ENCODE results near the gene SOX18.

Gene SOX18

DNA sequence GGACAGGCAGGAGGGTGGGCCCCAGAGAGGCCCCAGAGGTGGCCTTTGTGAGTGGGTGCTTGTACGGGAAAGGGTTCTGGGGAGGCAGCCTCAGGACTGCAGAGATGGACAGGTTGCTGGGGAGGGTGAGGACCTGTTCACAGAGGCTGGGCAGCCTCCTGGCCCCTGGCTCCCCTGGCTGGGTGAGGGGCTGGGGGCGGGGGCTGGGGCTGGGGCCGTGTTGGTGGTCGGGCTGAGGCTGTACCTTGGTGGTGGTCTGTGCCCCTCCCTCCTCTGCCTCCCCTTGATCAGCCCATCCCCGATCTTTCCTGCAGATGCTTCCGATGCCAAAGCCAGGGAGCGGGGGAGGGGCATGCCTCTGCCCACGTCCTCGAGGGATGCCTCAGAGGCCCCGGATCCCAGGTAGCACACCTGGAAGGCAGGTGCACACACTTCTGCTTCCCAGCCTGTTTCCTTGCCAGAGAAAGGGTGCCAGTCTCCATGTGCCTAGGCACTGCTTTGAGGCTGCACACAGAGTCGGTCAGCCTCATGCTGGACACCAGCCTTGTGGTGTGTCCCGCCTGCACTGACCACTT lies 18.4 kb upstream of the SOX18 start:
- no peak for FAIRE-seq

DNA sequence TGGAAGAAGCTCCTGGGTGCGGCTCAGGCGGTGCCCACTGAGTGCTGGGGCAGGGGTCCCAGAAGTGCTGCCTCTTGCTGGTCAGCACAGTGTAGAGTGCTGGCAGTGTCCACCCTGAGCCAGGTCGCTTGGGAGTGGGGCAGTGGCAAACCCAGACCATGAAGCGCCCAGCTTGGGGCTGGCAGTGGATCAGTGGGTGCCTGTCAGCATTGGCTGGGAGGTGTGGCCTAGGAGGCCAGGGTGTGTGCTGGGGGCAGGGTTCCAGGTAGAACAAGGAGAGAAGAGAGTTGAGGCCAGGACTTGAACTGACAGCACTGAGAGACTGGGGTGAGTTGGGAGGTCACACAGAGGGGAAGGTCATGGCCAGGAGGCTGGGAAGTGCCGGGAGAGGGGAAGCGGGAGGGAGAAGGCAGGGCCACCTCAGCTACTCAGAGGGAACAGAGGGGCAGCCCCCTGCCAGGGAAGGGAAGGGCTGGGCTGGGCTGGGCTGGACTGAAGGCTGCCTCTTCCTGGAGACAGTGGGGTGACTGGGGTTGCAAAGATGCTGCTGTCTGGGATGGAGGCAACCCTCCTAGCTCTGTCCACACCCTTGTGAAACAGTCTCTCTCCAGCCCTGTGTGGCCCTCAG lies 17.7 kb upstream of the SOX18 start:
- FAIRE-seq, result no peak

DNA sequence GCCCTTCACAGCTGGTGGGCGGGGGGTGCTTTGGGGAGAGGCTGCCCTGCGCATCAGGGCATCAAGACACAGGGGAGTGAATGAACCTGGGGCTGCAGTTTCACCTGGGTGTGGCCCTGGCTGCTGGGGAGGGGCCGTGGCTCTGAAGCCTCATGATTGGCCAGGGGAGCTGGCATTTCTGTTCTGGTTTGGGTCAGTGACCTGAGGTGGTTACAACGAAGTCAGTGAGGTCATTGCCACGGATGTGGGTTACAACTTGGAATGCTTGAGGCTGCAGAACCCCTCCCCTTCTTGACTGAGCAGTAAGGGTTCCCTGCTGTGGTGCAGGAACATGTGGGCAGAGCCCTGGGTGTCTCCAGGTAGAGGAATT lies 16.5 kb upstream of the SOX18 start:
- no peak for FAIRE-seq

DNA sequence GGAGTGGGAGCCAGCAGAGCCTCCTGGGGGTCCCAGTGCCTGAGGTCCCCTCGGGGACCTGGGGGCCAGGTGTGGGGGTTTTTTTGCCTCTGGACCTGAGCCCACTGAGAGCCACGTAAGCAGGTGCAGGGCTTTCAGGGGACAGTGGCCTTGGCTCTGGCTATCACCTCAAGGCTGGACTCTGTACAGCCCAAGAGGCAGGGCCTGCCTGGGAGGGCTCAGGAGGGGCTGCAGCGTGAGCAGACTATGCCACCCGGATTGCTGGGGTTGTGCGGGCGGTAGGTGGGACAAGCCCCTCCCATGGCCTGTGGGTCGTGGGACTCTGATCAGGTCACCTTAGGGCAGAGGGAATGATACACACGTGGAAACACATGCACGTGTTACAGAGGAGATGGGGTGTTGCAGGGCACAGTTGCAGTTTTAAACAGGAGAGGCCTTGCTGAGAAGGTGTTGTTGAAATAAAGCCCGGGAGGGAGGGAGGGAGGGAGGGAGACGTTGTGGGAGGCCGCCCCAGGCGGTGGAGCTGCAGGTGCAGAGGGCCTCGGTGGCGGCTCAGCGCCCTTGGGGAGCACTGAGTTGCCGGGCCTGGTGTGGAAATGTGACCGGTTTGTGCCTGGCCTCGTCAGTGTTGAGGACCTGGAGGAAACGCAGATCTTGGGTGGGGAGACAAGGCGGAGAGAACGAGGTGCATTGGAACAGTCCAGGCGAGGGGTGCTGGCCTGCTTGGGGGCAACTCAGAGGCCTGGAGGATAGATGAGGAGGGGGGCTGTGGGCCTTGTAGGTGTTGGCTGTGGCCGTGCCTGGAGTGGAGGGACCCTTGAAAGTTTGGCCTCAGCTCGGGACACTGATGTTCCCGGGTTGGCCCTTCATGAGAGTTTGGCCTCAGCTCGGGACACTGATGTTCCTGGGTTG lies 15.9 kb upstream of the SOX18 start:
- no peak for FAIRE-seq

DNA sequence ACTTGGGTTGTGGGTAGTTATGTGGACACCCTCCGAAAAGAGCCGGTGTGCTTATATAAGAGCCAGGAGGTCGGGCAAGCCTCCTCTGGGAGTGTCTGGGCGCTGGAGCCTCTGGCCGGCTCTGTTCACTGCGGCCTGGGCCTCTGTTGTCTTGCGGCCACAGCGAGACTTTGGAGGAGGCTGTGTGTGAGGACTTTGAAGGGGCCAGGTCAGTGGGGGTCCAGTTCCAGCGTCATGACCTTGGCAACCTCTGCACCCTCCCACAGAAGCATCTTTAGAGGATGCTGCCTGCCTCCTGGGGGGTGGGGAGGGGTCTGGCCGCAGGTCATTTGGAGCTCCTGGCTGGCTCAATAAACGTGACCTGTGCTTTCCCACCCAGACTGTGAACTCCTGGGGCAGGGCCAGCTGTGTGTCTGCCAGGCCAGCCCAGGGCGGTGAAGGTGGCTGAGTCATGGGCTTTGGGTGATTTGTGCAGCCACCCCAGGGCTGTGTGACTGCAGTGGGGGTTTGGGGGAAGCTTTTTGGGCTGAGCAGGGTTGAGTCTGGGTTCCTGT lies 14.8 kb upstream of the SOX18 start:
- no peak for FAIRE-seq

DNA sequence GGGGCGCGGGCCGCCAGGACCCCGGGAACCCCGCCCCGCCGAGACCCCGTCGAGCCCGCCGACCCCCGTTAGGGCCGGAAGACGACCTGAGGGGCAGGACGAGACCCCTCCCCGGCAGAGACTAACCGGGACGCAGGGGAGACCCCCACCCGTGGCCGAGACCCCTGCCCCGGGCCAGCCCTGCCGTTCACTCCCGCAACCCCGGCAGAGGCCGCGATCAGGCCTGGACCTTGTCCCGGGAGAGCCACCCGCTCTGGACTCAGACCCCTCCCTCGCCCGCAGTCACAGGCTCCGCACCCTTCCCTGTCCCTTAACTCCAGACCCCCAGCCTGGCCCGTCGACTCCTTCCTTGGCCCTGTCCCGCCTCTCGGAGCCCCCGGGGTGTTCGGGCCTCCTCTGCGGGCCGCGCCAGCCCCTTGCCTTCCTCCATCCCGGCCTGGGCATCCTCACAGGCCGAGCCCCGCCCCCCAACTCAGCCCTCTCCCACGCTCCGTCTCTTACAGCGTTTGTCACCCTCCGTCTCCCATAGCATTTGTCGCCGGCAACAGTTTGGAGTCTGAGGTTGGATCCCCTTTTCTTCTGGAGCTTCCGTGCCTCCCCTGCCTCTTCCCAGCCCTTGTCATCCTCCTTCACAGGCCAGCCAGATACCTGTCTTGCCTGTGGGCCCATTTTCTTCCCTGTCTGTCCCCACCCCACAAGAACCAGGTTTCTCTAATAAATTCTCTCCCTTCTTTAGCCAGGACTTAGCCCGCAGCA lies 14.1 kb upstream of the SOX18 start:
- FAIRE-seq, result no peak

DNA sequence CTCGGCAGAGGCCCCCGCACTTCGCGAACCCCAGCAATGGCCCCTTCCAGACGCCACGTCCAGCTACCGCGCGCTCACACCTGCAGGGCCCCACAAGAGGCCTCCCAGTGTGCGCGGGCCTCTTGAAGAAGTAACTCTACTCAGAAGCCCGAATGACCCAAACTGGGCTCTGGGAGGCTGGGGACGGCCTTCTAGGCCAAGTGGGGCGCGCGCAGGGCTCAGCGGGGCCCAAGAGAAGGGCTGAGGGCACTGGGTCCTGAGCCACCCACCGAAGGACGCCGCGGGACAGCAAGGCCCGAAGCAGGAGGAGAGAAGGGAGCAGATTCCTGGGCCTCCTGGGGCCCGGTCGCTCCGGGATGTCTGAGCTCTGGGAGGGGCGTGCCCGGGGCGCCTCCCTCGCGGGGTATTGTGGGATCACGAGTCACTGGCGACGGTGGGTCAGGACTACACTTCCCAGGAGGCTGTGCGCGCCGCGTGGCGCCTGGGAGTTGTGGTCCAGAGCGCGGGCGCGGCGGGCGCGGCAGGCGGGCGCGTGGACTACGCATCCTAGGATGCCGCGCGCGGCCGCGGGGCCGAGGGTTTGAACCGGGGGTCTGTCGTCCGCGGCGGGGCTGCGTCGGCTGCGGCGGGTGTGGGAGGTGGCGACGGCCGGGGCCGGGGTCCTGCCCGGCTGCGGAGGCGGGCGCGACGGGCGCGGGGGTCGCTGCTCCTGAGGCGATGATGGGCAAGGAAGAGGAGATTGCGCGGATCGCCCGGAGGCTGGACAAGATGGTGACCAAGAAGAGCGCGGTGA lies 13.4 kb upstream of the SOX18 start, which contains the start of gene TCEA2:
TSS of gene TCEA2 (plus strand) at position 603 of the 793 bp plus-strand sequence. CDS start at position 718, 115 bp downstream.
- FAIRE-seq, result no peak

DNA sequence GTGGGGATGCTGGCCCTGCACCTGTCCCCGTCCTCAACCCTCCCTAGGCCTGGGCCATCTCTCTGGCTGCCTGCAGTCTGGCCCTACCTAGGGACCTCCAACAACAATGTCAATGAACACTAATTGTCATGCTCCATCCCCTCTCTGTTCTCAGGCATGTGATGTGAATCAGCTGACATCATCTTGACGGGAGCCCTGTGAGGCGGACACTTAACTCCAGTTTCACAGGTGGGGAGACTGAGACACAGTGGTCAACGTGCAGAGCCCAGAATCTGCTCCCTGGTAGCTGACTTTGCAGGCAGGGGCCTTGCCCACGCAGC lies 12.8 kb upstream of the SOX18 start:
- no peak for FAIRE-seq

DNA sequence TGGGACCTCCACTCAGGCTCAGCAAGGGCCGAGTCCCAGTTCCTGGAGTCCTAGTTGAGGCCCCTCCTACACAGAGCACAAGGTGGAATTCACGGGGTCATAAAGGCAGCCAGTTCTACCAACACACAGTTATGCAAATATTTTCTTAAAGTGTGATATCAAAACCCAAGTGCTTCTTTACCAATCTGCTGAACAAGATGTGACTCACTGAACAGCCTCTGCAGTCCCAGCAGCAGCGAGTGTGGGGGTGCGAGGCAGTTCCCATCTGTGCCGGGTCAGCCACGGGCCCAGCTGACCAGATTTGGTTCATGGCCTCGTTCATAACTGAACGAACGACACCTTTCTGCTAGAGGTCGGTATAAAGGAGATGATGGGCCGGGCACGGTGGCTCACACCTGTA lies 9.1 kb upstream of the SOX18 start:
- no peak for FAIRE-seq

DNA sequence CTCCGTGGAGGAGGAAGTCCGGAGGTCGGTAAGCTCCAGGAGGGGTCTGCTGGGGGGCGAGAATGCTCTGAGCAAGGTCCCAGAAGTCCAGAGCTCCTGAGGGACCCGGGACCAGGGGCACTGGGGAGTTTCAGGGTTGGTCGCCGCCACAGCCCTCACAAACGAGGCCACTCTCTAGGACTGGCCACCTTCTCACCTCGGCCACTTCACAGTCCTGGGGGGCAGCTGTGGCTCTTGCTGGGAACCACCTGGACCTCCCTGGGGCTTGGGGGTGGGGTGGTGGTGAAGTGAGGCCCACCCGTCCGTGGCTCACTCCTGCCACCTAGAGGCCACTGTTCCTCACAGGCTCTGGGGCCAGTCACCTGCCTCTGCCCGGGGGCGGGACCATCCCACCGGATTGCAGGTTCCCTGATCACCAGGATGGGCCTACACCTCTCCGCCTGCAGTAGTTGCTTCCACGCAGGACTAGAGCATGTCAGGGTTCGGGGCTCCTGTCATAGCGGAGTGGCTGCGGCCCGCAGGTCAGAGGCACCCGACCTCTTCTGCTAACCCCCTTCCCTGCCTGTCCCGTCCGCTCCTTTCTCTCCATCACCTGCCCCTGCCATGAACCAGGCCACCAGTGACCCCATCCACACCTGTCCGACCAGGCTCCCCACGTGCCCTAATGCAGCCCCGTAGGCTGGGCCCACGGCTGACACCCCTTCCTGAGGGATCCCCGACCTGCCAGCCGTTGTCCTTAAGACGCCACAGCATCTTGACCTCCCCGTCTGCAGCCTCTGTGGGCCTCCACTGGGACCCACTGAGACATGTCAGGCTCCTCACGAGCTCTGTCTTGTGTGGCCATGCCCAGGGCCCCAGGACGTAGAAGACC lies 8.4 kb upstream of the SOX18 start:
- FAIRE-seq, result no peak

DNA sequence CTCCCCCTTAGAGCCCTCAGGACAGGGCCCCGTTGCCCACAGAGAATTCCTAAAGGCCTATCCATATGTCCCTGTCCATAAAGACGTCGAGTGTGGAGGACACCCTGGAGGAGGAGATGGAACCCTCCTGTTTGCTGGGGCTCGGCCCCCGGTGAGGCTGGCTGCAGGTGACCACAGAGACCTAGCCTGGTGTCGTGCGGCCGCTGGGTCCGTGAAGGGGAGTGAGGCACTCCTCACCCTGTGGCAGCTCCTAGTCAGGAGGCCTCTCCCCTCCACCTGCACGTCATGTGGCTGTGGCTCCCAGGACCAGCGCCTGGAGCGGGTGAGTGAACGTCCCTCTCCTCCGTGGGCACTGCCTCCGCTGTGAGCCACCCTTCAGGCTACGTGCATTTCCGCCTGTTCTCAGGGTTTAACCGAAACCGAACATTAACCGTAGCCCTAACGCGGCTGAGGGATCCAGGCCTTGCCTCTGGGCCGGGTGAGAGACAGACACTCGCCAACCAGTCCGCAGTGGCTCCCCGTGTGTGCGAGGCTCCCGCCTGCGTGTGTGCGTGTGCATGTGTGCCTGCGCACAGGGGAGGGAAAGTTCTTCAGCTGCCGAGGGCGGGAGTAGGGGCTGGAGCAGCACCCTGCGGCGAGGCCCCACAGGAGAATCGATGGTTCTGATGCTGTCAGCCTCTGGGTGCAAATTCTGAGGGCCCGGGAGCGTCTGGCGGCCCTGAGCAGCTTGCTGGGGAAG lies 7.6 kb upstream of the SOX18 start:
- FAIRE-seq, result no peak

DNA sequence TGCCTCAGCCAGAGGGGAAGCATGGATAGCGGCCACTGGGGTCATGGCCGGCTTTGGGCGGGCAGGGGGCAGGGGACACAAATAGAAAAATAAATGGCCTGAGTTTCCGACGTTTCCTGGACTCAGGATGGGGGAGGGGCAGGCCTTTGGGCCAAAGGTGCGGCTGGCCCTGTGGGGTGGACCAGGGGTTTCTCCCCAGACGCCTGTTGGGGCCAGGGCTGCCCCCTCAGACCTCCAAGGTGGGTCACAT lies 7.1 kb upstream of the SOX18 start:
- no peak for FAIRE-seq

DNA sequence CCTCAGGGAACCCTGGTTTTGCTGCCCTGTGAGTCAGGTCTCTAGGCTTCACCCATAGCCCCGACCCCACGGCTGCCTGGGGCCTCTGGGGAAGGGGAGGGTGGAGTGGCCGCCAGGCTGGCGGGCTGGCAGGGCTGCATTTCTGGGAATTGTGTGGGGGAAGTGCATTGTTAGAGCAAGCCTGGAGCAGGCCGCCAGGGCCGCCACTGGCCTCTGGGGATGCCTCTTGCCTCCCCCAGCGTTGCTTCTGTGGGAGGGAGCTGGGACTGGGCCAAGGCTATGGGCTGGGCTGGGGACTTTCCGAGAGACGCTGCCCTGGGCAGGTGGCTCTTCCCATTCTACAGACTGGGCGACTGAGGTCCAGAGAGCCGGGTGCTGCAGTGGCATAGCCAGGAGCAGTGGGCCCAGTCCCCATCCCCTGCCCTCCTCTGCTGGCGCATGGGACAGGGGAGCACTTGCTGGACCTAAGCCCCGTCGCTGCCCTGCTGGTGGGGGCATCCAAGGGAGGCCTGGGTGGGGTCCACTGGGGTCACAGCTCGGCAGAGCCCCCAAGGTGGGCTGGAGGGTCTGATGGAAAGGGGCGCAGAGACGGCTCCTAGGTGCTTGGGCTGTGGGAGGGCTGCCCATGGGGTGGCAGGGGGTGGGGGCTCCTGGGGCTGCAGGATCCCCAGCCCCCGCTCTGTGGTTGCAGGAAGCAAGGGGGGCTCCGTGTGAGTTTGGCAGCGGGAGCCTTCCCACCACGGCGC lies 6.6 kb upstream of the SOX18 start:
- FAIRE-seq, result no peak

DNA sequence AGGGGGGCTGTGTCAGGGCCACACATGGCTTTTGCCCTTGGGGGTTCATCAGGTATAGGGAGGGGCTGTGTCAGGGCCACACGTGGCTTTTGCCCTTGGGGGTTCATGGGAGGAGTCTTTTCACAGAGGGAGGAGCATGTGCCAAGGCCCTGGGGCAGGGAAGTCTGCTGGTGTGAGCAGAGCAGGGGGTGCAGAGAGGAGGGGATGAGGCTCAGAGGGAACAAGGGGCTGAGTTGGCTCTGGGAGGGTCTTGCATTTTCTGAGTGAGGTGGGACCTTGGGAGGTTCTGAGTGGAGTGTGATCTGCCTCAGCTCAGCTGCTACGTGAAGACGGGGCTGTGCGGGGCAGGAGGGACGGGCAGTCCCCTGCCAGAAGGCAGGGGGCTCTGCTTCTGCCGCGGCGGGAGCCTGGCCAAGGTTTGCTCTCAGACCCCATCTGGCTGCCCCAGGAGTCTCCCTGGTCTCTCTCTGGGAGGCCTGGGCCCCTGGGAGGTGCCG lies 6.0 kb upstream of the SOX18 start:
- FAIRE-seq, result no peak

DNA sequence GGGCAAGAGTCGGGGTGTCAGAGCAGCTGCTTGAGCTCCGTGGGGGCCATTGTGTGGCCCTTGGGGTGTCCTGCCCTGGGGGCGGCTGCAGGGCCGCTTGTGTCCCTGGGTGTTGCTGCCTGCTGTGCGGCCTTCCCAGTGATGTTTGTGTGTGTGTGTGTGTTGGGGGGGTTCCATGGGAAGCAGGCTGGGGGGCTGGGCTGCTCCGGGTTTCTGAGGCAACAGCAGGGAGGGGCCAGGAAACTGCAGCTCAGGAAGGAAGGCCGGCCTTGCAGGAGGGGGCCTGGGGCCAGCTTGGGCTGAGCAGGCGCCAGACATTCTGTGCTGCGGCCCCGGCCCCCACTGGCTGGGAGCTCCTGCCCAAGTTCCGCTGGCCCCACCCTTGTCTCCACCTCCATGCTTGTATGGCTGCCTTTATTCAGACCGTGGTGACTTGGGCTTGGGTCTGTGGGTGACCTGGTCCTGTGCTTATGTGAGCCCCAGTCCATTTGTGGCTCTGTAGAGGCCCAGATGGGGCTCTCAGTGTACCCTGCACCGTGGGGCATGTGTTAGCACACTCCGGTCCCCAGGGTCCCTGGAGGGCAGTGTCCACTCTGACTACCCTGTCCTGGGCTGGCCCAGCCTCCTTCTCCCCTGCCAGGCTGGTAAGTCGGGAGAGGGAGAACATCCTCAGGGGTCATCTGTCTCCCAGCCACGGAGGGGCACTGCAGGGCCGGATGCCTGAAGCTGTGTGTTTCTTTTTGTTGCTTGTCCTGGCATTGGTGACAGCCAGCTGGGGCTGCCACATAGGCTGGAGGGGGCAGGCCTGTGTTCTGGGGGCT lies 4.6 kb upstream of the SOX18 start:
- FAIRE-seq, result no peak

DNA sequence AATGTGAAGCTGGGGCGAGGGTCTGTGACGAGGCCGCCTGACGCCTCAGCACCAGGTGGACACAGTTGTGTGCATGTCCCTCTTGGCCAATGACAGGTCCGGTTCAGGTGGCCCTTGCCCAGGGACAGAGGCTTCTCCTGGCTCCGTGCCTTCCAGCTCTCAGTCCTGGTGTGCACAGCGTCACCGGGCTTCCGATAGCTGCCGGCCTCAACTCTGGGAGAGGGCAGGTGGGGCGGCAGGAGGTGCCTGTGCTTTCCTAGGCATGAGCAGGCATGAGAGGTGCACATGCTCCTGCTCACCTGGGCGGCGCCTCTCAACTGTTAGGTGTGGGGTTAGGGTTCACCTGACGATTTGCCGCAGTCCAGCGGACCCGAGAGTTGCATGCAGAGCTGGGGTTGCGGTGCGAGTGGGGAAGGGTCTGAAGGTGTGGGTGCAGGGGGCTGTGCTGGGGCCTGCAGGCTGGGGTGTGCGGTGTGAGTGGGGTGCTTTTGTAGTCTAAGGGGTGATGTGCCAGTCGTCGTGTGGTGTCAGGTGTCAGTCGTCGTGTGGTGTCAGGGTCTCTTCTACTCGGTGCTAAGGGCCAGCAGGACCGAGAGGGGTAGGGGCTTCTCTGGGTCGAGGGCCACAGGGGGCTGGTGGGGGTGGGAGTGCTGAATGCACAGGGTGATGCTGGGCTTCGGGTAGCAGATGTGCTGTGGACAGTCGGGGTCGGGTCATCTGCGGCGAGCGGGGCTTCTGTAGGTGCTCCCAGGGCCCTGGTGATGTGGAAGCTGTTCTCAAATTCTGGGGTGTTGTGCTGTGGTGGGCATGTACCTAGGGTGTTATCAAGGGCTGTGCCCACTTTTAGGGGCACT lies 3.8 kb upstream of the SOX18 start:
- no peak for FAIRE-seq

DNA sequence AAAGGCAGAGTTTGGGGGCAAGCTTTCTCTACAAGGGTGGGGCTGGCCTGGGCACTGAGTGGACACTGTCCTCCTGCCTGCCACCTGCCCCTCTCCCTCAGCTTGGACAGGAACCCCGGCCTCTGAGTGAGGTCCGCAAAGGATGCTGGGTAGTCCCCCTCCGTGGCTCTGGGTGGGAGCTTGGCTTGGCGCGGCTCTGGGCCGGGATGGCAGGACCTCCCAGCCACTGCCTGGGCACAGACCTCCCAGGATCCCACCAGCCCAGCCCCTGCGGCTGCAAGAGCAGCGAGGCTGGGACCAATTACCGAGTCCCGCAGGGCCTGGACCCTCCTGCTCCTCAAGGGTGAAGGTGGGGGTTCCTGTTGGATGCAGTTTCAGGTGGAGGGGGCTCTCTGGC lies 2.9 kb upstream of the SOX18 start:
- FAIRE-seq, result no peak
